ENCODE results near the gene CCDC142.

Gene CCDC142

GRCh38 chr2:74500578-74500946 is 17.8 kb upstream of the CCDC142 start:
- Mint-ChIP-seq H3K4me1 (peaks cover 76% of the 10 kb centered on the region), H3K9me3 (no peaks in the 10 kb centered on the region), H3K4me3 (peak overlapping the region; percentile 89), H3K27me3 (ENCODE audit: low read depth, poor library complexity) (peaks cover 100% of the 10 kb centered on the region), H3K27ac (no peak overlapping the region), H3K36me3 (ENCODE audit: low read depth) (peaks cover 25% of the 10 kb centered on the region)
- TF ChIP-seq CTCF (IDR thresholded peaks at IDR 0.05), result no peak
- no peak for DNase-seq

GRCh38 chr2:74499940-74500577 is 17.3 kb upstream of the CCDC142 start:
- no peak overlapping the region for H3K27ac Mint-ChIP-seq
- TF ChIP-seq CTCF (IDR thresholded peaks at IDR 0.05), result no peak
- peak overlapping the region; percentile 89 for H3K4me3 Mint-ChIP-seq

GRCh38 chr2:74499267-74499939 is 16.6 kb upstream of the CCDC142 start, which contains the start of gene LBX2:
TSS of gene LBX2 (minus strand) at chr2:74499603. CDS start at chr2:74499537, 66 bp downstream.
- peak; percentile 60 for DNase-seq
- H3K27me3 Mint-ChIP-seq (ENCODE audit: low read depth, poor library complexity), result peaks cover 100% of the 10 kb centered on the region
- H3K4me3 Mint-ChIP-seq, result peak within 1 kb of the TSS; percentile 89
- H3K27ac Mint-ChIP-seq, result no peak within 1 kb of the TSS
- no peak for TF ChIP-seq CTCF (IDR thresholded peaks at IDR 0.05)
- no peaks in the 10 kb centered on the region for H3K9me3 Mint-ChIP-seq
- H3K4me1 Mint-ChIP-seq, result peaks cover 65% of the 10 kb centered on the region
- peaks cover 14% of the 10 kb centered on the region for H3K36me3 Mint-ChIP-seq (ENCODE audit: low read depth)

More at GRCh38 chr2:74499940-74500577, 17.3 kb upstream of the CCDC142 start:
- no peaks in the 10 kb centered on the region for H3K9me3 Mint-ChIP-seq
- DNase-seq, result no peak
- H3K4me1 Mint-ChIP-seq, result peaks cover 71% of the 10 kb centered on the region
- H3K27me3 Mint-ChIP-seq (ENCODE audit: low read depth, poor library complexity), result peaks cover 100% of the 10 kb centered on the region
- H3K36me3 Mint-ChIP-seq (ENCODE audit: low read depth), result peaks cover 20% of the 10 kb centered on the region

GRCh38 chr2:74498500-74499266 is 15.9 kb upstream of the CCDC142 start:
- DNase-seq, result peak; percentile 50
- Mint-ChIP-seq H3K27me3 (ENCODE audit: low read depth, poor library complexity) (peaks cover 94% of the 10 kb centered on the region), H3K4me1 (peaks cover 58% of the 10 kb centered on the region), H3K4me3 (peak overlapping the region; percentile 89), H3K36me3 (ENCODE audit: low read depth) (peaks cover 17% of the 10 kb centered on the region), H3K9me3 (no peaks in the 10 kb centered on the region), H3K27ac (no peak overlapping the region)
- no peak for TF ChIP-seq CTCF (IDR thresholded peaks at IDR 0.05)

GRCh38 chr2:74497777-74498499 is 15.1 kb upstream of the CCDC142 start:
- H3K4me1 Mint-ChIP-seq, result peaks cover 52% of the 10 kb centered on the region
- H3K36me3 Mint-ChIP-seq (ENCODE audit: low read depth), result peaks cover 21% of the 10 kb centered on the region
- no peak for TF ChIP-seq CTCF (IDR thresholded peaks at IDR 0.05)
- H3K4me3 Mint-ChIP-seq, result peak overlapping the region; percentile 89
- no peaks in the 10 kb centered on the region for H3K9me3 Mint-ChIP-seq
- peaks cover 86% of the 10 kb centered on the region for H3K27me3 Mint-ChIP-seq (ENCODE audit: low read depth, poor library complexity)
- H3K27ac Mint-ChIP-seq, result no peak overlapping the region
- DNase-seq, result peak; percentile 41
